IPS-15b (cell line): ENCODE measurements around the gene DPF3.

Experiments
- H3K27me3 ChIP-seq: one replicate; pipeline ENCODE4 v1.6.1; 2013; ENCODE audit warnings: low read length; ENCODE audit not compliant: control insufficient read depth, insufficient read depth
- H3K36me3 ChIP-seq: one replicate; pipeline ENCODE4 v1.6.1; 2013; ENCODE audit warnings: low read length; ENCODE audit not compliant: control insufficient read depth, insufficient read depth
- H3K4me1 ChIP-seq: one replicate; pipeline ENCODE4 v1.6.1; 2013; ENCODE audit warnings: mild to moderate bottlenecking, low read length; ENCODE audit not compliant: control insufficient read depth, insufficient read depth
- H3K4me3 ChIP-seq: one replicate; pipeline ENCODE4 v1.5.1; 2013; ENCODE audit warnings: low read depth, low read length
- H3K9ac ChIP-seq: one replicate; pipeline ENCODE4 v1.6.1; 2013; ENCODE audit warnings: low read depth, mild to moderate bottlenecking, low read length
- H3K9me3 ChIP-seq: one replicate; pipeline ENCODE4 v1.6.1; 2013; ENCODE audit warnings: mild to moderate bottlenecking, low read length; ENCODE audit not compliant: control insufficient read depth, insufficient read depth

Gene DPF3

GRCh38 chr14:72921396-72921795 is 27.5 kb upstream of the DPF3 start:
- Histone ChIP-seq H3K4me3 (no peak overlapping the region), H3K4me1 (peaks cover 6% of the 10 kb centered on the region), H3K9me3 (no peaks in the 10 kb centered on the region), H3K9ac (no peak overlapping the region), H3K27me3 (peaks cover 8% of the 10 kb centered on the region), H3K36me3 (no peaks in the 10 kb centered on the region)

GRCh38 chr14:72920008-72920407 is 26.1 kb upstream of the DPF3 start:
- no peak overlapping the region for H3K4me3 ChIP-seq
- no peak overlapping the region for H3K9ac ChIP-seq
- no peaks in the 10 kb centered on the region for H3K36me3 ChIP-seq
- no peaks in the 10 kb centered on the region for H3K9me3 ChIP-seq
- H3K4me1 ChIP-seq, result no peaks in the 10 kb centered on the region
- no peaks in the 10 kb centered on the region for H3K27me3 ChIP-seq

GRCh38 chr14:72917094-72917802 is 23.3 kb upstream of the DPF3 start:
- Histone ChIP-seq H3K4me3 (no peak overlapping the region), H3K27me3 (no peaks in the 10 kb centered on the region), H3K9me3 (no peaks in the 10 kb centered on the region), H3K9ac (no peak overlapping the region), H3K4me1 (no peaks in the 10 kb centered on the region), H3K36me3 (no peaks in the 10 kb centered on the region)

- no peaks in the 10 kb centered on the region for H3K9me3 ChIP-seq
- H3K27me3 ChIP-seq, result no peaks in the 10 kb centered on the region
- H3K4me3 ChIP-seq, result no peak overlapping the region
- no peaks in the 10 kb centered on the region for H3K4me1 ChIP-seq
- H3K9ac ChIP-seq, result no peak overlapping the region
- no peaks in the 10 kb centered on the region for H3K36me3 ChIP-seq
Observed at GRCh38 chr14:72916174-72916573, 22.3 kb upstream of the DPF3 start.

GRCh38 chr14:72913809-72914208 is 19.9 kb upstream of the DPF3 start:
- H3K9ac ChIP-seq, result no peak overlapping the region
- no peaks in the 10 kb centered on the region for H3K9me3 ChIP-seq
- peaks cover 3% of the 10 kb centered on the region for H3K4me1 ChIP-seq
- no peak overlapping the region for H3K4me3 ChIP-seq
- no peaks in the 10 kb centered on the region for H3K36me3 ChIP-seq
- H3K27me3 ChIP-seq, result no peaks in the 10 kb centered on the region

- no peaks in the 10 kb centered on the region for H3K9me3 ChIP-seq
- H3K4me1 ChIP-seq, result peaks cover 21% of the 10 kb centered on the region
- no peak overlapping the region for H3K4me3 ChIP-seq
- H3K9ac ChIP-seq, result no peak overlapping the region
- H3K27me3 ChIP-seq, result no peaks in the 10 kb centered on the region
- no peaks in the 10 kb centered on the region for H3K36me3 ChIP-seq
Observed at GRCh38 chr14:72909163-72909562, 15.3 kb upstream of the DPF3 start.

- peak overlapping the region; percentile 27 for H3K4me3 ChIP-seq
- no peaks in the 10 kb centered on the region for H3K9me3 ChIP-seq
- H3K9ac ChIP-seq, result no peak overlapping the region
- H3K27me3 ChIP-seq, result no peaks in the 10 kb centered on the region
- H3K4me1 ChIP-seq, result peaks cover 21% of the 10 kb centered on the region
- no peaks in the 10 kb centered on the region for H3K36me3 ChIP-seq
Observed at GRCh38 chr14:72907886-72908285, 14.0 kb upstream of the DPF3 start.

GRCh38 chr14:72906879-72907278 is 13.0 kb upstream of the DPF3 start:
- no peaks in the 10 kb centered on the region for H3K27me3 ChIP-seq
- H3K9me3 ChIP-seq, result no peaks in the 10 kb centered on the region
- no peak overlapping the region for H3K4me3 ChIP-seq
- peaks cover 21% of the 10 kb centered on the region for H3K4me1 ChIP-seq
- H3K36me3 ChIP-seq, result no peaks in the 10 kb centered on the region
- H3K9ac ChIP-seq, result peak overlapping the region; percentile 17

GRCh38 chr14:72906316-72906715 is 12.4 kb upstream of the DPF3 start:
- H3K4me1 ChIP-seq, result peaks cover 21% of the 10 kb centered on the region
- no peaks in the 10 kb centered on the region for H3K9me3 ChIP-seq
- H3K27me3 ChIP-seq, result no peaks in the 10 kb centered on the region
- H3K9ac ChIP-seq, result no peak overlapping the region
- no peak overlapping the region for H3K4me3 ChIP-seq
- no peaks in the 10 kb centered on the region for H3K36me3 ChIP-seq

GRCh38 chr14:72904840-72905561 is 11.1 kb upstream of the DPF3 start:
- H3K27me3 ChIP-seq, result peaks cover 2% of the 10 kb centered on the region
- no peak overlapping the region for H3K4me3 ChIP-seq
- H3K9me3 ChIP-seq, result no peaks in the 10 kb centered on the region
- no peak overlapping the region for H3K9ac ChIP-seq
- H3K36me3 ChIP-seq, result no peaks in the 10 kb centered on the region
- peaks cover 21% of the 10 kb centered on the region for H3K4me1 ChIP-seq

GRCh38 chr14:72904218-72904617 is 10.3 kb upstream of the DPF3 start:
- H3K9ac ChIP-seq, result no peak overlapping the region
- H3K9me3 ChIP-seq, result no peaks in the 10 kb centered on the region
- H3K36me3 ChIP-seq, result no peaks in the 10 kb centered on the region
- peaks cover 6% of the 10 kb centered on the region for H3K27me3 ChIP-seq
- peaks cover 21% of the 10 kb centered on the region for H3K4me1 ChIP-seq
- no peak overlapping the region for H3K4me3 ChIP-seq

- H3K9me3 ChIP-seq, result no peaks in the 10 kb centered on the region
- H3K36me3 ChIP-seq, result no peaks in the 10 kb centered on the region
- no peak overlapping the region for H3K4me3 ChIP-seq
- peaks cover 7% of the 10 kb centered on the region for H3K27me3 ChIP-seq
- H3K9ac ChIP-seq, result no peak overlapping the region
- H3K4me1 ChIP-seq, result peaks cover 17% of the 10 kb centered on the region
Observed at GRCh38 chr14:72903716-72904115, 9.8 kb upstream of the DPF3 start.
